Measurements from ENCODE around the gene MAD1L1. TPM values are rescaled to one million over a fixed set of nuclear protein-coding genes. Genes with fewer than 3 reads are reported as not detected.

Gene MAD1L1
- total and polyA plus RNA-seq, 2 donors (not counting 3 experiments of a cell fraction or from before 2014, with no cell fraction given) = 34.1 to 42.3 TPM

GRCh38 chr7:2140216-2141020, 92.3 kb downstream of the MAD1L1 start:
- FAIRE-seq (no peak), DNase-seq (ENCODE audit: low read depth, low spot score) (no peak)
- Histone ChIP-seq H3K79me2 (ENCODE audit: control insufficient read depth, insufficient read depth, low read length) (no peaks in the 10 kb centered on the region), H3K9me3 (replicated peaks; ENCODE audit: control insufficient read depth, insufficient read depth, low read length) (no peaks in the 10 kb centered on the region), H3K9ac (replicated peaks; ENCODE audit: extremely low read depth, insufficient read depth, low read length) (no peak overlapping the region), H3K4me2 (ENCODE audit: insufficient read depth, low read length) (no peak overlapping the region), H3K4me1 (ENCODE audit: control insufficient read depth, extremely low read depth, insufficient read depth, low read length) (no peaks in the 10 kb centered on the region), H3K27me3 (ENCODE audit: control insufficient read depth in 2 of 2, insufficient read depth in 2 of 2, low read length in 2 of 2) (no peaks in the 10 kb centered on the region), H3K4me3 (replicated peaks in 1 of 3; ENCODE audit: insufficient read depth in 1 of 3, low read depth in 1 of 3, low read length in 3 of 3) (no peak overlapping the region), H2AFZ (ENCODE audit: low read depth, low read length) (no peak overlapping the region), H3K9me1 (replicated peaks; ENCODE audit: control insufficient read depth, extremely low read depth, insufficient read depth, low read length) (no peaks in the 10 kb centered on the region), H3K36me3 (ENCODE audit: control insufficient read depth in 2 of 2, extremely low read depth in 1 of 2, insufficient read depth in 2 of 2, low read length in 2 of 2) (peaks cover 0 to 13% of the 10 kb centered on the region in 2 experiments), H3K27ac (ENCODE audit: insufficient read depth, low read depth, low read length) (no peak overlapping the region), H4K20me1 (replicated peaks; ENCODE audit: control insufficient read depth, extremely low read depth, insufficient read depth, low read length) (no peaks in the 10 kb centered on the region)
- ChIA-PET POLR2A (no interaction called here), CTCF (no interaction called here)
- dilution Hi-C loops (cut with MboI; ENCODE audit: extremely low pct_ligation_motif_present, low sequenced_read_pairs) = no loop called here
- no TSS peak for BruUV-seq (replicated peaks)
- intact Hi-C loops (cut with micrococcal nuclease) = no loop called here
- TF ChIP-seq EZH2 (IDR thresholded peaks at IDR 0.05; ENCODE audit: borderline replicate concordance, low read depth, low read length, severe bottlenecking) (no peak), GATA2 (IDR thresholded peaks at IDR 0.05; ENCODE audit: insufficient read depth, insufficient read length, low read depth, low read length) (no peak), FOS (IDR thresholded peaks at IDR 0.05; ENCODE audit: borderline replicate concordance, insufficient read depth, low read length) (no peak), MYC (IDR thresholded peaks at IDR 0.05; ENCODE audit: low read depth, low read length) (no peak), JUN (IDR thresholded peaks at IDR 0.05; ENCODE audit: borderline replicate concordance, insufficient read depth, insufficient read length, low read depth) (no peak), MAX (IDR thresholded peaks at IDR 0.05; ENCODE audit: insufficient read depth, insufficient read length) (no peak), POLR2AphosphoS5 (IDR thresholded peaks at IDR 0.05; ENCODE audit: insufficient read depth, low read depth, low read length) (no peak), POLR2A (IDR thresholded peaks at IDR 0.05; ENCODE audit: low read depth, low read length) (no peak), CTCF (IDR thresholded peaks at IDR 0.05; ENCODE audit: extremely low read depth in 1 of 2, insufficient read depth in 1 of 2, low read depth in 1 of 2, low read length in 2 of 2) (no peak)
